Dermis microvascular lymphatic vessel endothelial cell (primary cell): ENCODE results near the gene SCGB3A2. TPM values are rescaled to one million over a fixed set of nuclear protein-coding genes. Genes with fewer than 3 reads are reported as not detected.

Experiments
- DNase-seq, 2 donors: peaks; one replicate each; pipeline versions ENCODE4 v3.0.0 to v3.0.0-alpha.2; 2010; ENCODE audit warnings: low read depth in 2 of 2
- total RNA-seq: library from RNA; depleted of rRNA; stranded (reverse); fragments of >200 nt; gene quantifications from 2 replicates; pipeline ENCODE4 v1.2.1, GENCODE V29; 2014

Gene SCGB3A2
- total RNA-seq, 1 donor from 2014 or later = not detected

- DNase-seq = no peak
These were observed 25.6 kb downstream of the SCGB3A2 start for GRCh38 chr5:147904110-147904509.

GRCh38 chr5:147906326-147907095 lies 28.0 kb downstream of the SCGB3A2 start, which contains the start of gene C5orf46:
Gene C5orf46, minus strand, starts transcription at chr5:147906538. Its CDS starts 37 bp downstream, at chr5:147906501.
- peak in 1 of 2 donors; percentile 24 for DNase-seq

- no peak for DNase-seq
These were observed 32.9 kb downstream of the SCGB3A2 start for GRCh38 chr5:147911427-147911826.

GRCh38 chr5:147912011-147912410 lies 33.5 kb downstream of the SCGB3A2 start:
- DNase-seq = no peak

GRCh38 chr5:147913786-147914185 lies 35.3 kb downstream of the SCGB3A2 start:
- DNase-seq = no peak

GRCh38 chr5:147918101-147918685 lies 39.7 kb downstream of the SCGB3A2 start:
- no peak for DNase-seq

GRCh38 chr5:147918899-147919298 lies 40.4 kb downstream of the SCGB3A2 start:
- no peak for DNase-seq

GRCh38 chr5:147920420-147921030 lies 42.0 kb downstream of the SCGB3A2 start:
- no peak for DNase-seq

GRCh38 chr5:147921136-147921535 lies 42.6 kb downstream of the SCGB3A2 start:
- no peak for DNase-seq

GRCh38 chr5:147925020-147925419 lies 46.5 kb downstream of the SCGB3A2 start:
- no peak for DNase-seq

- DNase-seq = no peak
These were observed 49.4 kb downstream of the SCGB3A2 start for GRCh38 chr5:147927901-147928300.

- DNase-seq = no peak
These were observed 52.3 kb downstream of the SCGB3A2 start for GRCh38 chr5:147930769-147931168.

Other genes starting within 250 kb of the SCGB3A2 start
- gene JAKMIP2, start 96.0 kb upstream of the SCGB3A2 start, total RNA-seq = not detected in 2 replicates
- gene SPINK1, start 47.0 kb upstream of the SCGB3A2 start, total RNA-seq = not detected in 2 replicates
- gene C5orf46, start 27.8 kb downstream of the SCGB3A2 start, total RNA-seq = not detected in 2 replicates
- gene SPINK5, start 185.3 kb downstream of the SCGB3A2 start, total RNA-seq = 0.13 TPM in 1 of 2 replicates, not detected in the other